HL-60 (cell line): ENCODE measurements around the gene SLC39A3.

ENCODE experiments used
- DNase-seq, 2 experiments: peaks; one replicate each; pipeline ENCODE4 v3.0.0-alpha.2; 2010 to 2020; ENCODE audit warnings: low read depth in 1 of 2, low spot score in 1 of 2
- H3K27ac ChIP-seq: fragments of 250-450 bp; sonication (Bioruptor Pico); replicated peaks from 2 replicates; pipeline ENCODE4 v1.5.1; 2020; ENCODE audit warnings: mild to moderate bottlenecking, moderate library complexity
- H3K27me3 ChIP-seq: fragments of 250-450 bp; sonication (Bioruptor Pico); 2 replicates; pipeline ENCODE4 v1.5.1; 2021; ENCODE audit warnings: mild to moderate bottlenecking, moderate library complexity; ENCODE audit not compliant: insufficient read depth, poor library complexity, severe bottlenecking
- H3K4me3 ChIP-seq: replicated peaks from 2 replicates; pipeline ENCODE4 v1.5.1; 2011; ENCODE audit warnings: mild to moderate bottlenecking, control low read depth, low read length; ENCODE audit not compliant: insufficient read depth
- CTCF ChIP-seq: IDR thresholded peaks from one replicate; pipeline ENCODE4 v1.5.1; 2011; ENCODE audit warnings: low read length, control low read depth, inconsistent platforms; ENCODE audit not compliant: insufficient read depth
- GABPA ChIP-seq: IDR thresholded peaks from 2 replicates; pipeline ENCODE4 v1.6.1; 2012; ENCODE audit warnings: low read depth
- POLR2AphosphoS5 ChIP-seq: IDR thresholded peaks from 2 replicates; pipeline ENCODE4 v1.6.1; 2012; ENCODE audit warnings: low read depth
- SPI1 ChIP-seq: IDR thresholded peaks from 2 replicates; pipeline ENCODE4 v1.6.1; 2012; ENCODE audit warnings: low read depth, mild to moderate bottlenecking, borderline replicate concordance
- TF ChIP-seq, protein P1 (sequence below): IDR thresholded peaks from 2 replicates; pipeline ENCODE4 v1.6.1; 2012; ENCODE audit warnings: low read depth; ENCODE audit not compliant: insufficient replicate concordance

SLC39A3 gene

DNA sequence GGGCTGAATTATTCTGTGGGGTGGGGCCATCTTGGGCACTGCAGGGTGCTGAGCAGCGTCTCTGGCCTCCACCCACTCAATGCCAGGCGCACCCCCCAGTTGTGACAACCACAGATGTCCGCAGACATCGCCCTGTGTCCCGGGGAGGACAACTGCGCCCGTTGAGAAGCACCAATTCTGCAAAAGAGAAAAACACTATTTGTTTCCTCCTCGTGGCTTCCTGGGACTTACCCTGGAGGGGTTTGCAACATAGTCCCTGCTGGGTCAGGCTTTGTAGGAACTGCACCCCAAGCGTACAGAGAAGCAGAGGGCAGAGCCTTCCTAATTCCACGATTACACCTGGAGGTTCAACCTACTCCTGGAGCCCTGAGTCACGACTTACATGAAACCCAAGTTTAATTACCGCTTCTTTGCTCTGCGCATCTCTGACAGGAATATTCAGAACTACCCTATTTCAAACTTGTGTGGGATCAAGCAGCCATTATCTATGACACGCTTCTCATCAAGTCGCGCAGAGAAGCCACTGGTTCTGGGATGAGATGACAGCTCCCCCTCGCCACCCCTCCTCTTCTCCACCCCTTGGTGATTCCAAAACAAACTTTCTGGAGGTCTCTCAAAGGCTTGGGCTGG, 11.1 kb upstream of the SLC39A3 start:
- DNase-seq, result peak in 1 of 2 experiments; percentile 47
- H3K4me3 ChIP-seq, result no peak overlapping the region
- no peaks in the 10 kb centered on the region for H3K27me3 ChIP-seq
- TF ChIP-seq CTCF, result no peak
- TF ChIP-seq, protein P1, sequence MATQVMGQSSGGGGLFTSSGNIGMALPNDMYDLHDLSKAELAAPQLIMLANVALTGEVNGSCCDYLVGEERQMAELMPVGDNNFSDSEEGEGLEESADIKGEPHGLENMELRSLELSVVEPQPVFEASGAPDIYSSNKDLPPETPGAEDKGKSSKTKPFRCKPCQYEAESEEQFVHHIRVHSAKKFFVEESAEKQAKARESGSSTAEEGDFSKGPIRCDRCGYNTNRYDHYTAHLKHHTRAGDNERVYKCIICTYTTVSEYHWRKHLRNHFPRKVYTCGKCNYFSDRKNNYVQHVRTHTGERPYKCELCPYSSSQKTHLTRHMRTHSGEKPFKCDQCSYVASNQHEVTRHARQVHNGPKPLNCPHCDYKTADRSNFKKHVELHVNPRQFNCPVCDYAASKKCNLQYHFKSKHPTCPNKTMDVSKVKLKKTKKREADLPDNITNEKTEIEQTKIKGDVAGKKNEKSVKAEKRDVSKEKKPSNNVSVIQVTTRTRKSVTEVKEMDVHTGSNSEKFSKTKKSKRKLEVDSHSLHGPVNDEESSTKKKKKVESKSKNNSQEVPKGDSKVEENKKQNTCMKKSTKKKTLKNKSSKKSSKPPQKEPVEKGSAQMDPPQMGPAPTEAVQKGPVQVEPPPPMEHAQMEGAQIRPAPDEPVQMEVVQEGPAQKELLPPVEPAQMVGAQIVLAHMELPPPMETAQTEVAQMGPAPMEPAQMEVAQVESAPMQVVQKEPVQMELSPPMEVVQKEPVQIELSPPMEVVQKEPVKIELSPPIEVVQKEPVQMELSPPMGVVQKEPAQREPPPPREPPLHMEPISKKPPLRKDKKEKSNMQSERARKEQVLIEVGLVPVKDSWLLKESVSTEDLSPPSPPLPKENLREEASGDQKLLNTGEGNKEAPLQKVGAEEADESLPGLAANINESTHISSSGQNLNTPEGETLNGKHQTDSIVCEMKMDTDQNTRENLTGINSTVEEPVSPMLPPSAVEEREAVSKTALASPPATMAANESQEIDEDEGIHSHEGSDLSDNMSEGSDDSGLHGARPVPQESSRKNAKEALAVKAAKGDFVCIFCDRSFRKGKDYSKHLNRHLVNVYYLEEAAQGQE, result no peak
- TF ChIP-seq GABPA, result no peak
- no peak for TF ChIP-seq POLR2AphosphoS5
- TF ChIP-seq SPI1, result no peak
- H3K27ac ChIP-seq, result no peak overlapping the region

DNA sequence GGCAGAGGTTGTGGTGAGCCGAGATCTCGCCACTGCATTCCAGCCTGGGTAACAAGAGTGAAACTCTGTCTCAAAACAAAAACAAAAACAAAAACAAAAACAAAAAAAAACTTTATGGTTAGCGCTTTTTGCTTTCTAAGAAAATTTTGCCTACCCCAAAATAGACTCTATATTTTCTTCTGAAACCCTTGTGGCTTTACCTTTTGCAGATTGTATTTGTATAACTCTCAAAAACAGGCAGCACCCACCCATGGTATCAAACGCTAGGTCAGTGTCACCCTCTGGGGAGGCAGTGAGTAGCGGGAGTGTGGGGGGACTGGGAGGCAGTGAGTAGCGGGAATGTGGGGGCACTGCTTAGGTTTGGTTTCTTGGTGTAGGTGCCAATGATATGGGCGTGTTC, 7.5 kb upstream of the SLC39A3 start:
- H3K4me3 ChIP-seq, result no peak overlapping the region
- no peak overlapping the region for H3K27ac ChIP-seq
- no peaks in the 10 kb centered on the region for H3K27me3 ChIP-seq

GRCh38 chr19:2744113-2744512, 4.3 kb upstream of the SLC39A3 start:
- H3K4me3 ChIP-seq, result no peak overlapping the region
- H3K27ac ChIP-seq, result no peak overlapping the region
- no peak for DNase-seq
- H3K27me3 ChIP-seq, result no peaks in the 10 kb centered on the region
- no peak for TF ChIP-seq SPI1
- no peak for TF ChIP-seq GABPA
- TF ChIP-seq CTCF, result no peak
- TF ChIP-seq, protein P1, result no peak
- no peak for TF ChIP-seq POLR2AphosphoS5

More for the DNA sequence above, 7.5 kb upstream of the SLC39A3 start:
- DNase-seq, result no peak
- TF ChIP-seq, protein P1, result no peak
- TF ChIP-seq POLR2AphosphoS5, result no peak
- no peak for TF ChIP-seq CTCF
- no peak for TF ChIP-seq GABPA
- TF ChIP-seq SPI1, result no peak
